Adrenal gland (tissue), 12 donors: ENCODE data around the gene COL25A1. TPM values are rescaled to one million over a fixed set of nuclear protein-coding genes. Genes with fewer than 3 reads are reported as not detected.

Experiments used
- DNase-seq, 7 donors: peaks; one replicate each; pipeline ENCODE4 v3.0.0-alpha.2; 2019 to 2020
- H3K27ac ChIP-seq, 5 donors: fragments of 200-600 bp; sonication (generic) in 4 of 5; 1 replicate in 3 of 5; 2 replicates in 2 of 5; pipeline versions ENCODE4 v1.5.1 to v1.8.0; 2016 to 2020; ENCODE audit warnings: mild to moderate bottlenecking in 1 of 5
- H3K27me3 ChIP-seq: fragments of 200-600 bp; 2 replicates; pipeline ENCODE4 v1.8.0; 2021
- H3K36me3 ChIP-seq, 2 donors: fragments of 200-600 bp; replicated peaks in 1 of 2; 1 replicate in 1 of 2; 2 replicates in 1 of 2; pipeline versions ENCODE4 v1.5.1 to v1.8.0; 2018 to 2022
- H3K4me1 ChIP-seq, 2 donors: fragments of 200-600 bp; replicated peaks in 1 of 2; 1 replicate in 1 of 2; 2 replicates in 1 of 2; pipeline versions ENCODE4 v1.5.1 to v1.8.0; 2018 to 2021
- H3K4me3 ChIP-seq, 4 donors: fragments of 200-600 bp; sonication (generic) in 3 of 4; one replicate each; pipeline ENCODE4 v1.5.1; 2016 to 2018
- H3K9me3 ChIP-seq, 3 donors: fragments of 200-600 bp; sonication (generic) in 1 of 3; replicated peaks in 1 of 3; 1 replicate in 2 of 3; 2 replicates in 1 of 3; pipeline versions ENCODE4 v1.5.1 to v1.8.0; 2016 to 2021
- CTCF ChIP-seq, 6 experiments: fragments of 450-650 bp in 4 of 6; fragments of 200-600 bp in 2 of 6; sonication (generic) in 1 of 6; IDR thresholded peaks; 1 replicate in 5 of 6; 2 replicates in 1 of 6; pipeline versions ENCODE4 v1.5.1 to v1.8.0; 2016 to 2021; ENCODE audit warnings: antibody characterized with exemption in 6 of 6, mild to moderate bottlenecking in 2 of 6, moderate library complexity in 1 of 6
- POLR2A ChIP-seq, 2 donors: fragments of 450-650 bp; IDR thresholded peaks; one replicate each; pipeline ENCODE4 v1.6.1; 2017; ENCODE audit warnings: antibody characterized with exemption in 2 of 2, mild to moderate bottlenecking in 2 of 2, moderate library complexity in 1 of 2
- WGBS, 4 donors: extraction: QIAGEN DNeasy Blood & Tissue Kit in 2 of 4; methylation state at CpG; one replicate each; pipeline versions ENCODE4 v1.1.5 to v1.1.7; 2013 to 2017; 5-methylcytosine and 5-hydroxymethylcytosine counted together
- intact Hi-C, 2 donors: fragments of 100-400 bp; cut with DNase I; formaldehyde crosslinking; loops; one replicate each; pipeline versions ENCODE4 v1.14.1 to v1.15.0; 2022 to 2023
- polyA plus RNA-seq, 3 donors: library from polyadenylated mRNA; stranded (reverse); fragments of 200-250 nt in 2 of 3; fragments of 350-450 nt in 1 of 3; fragmentation: Illumina TruSeq in 1 of 3; extraction: RNeasy Lipid Tissue Mini Kit (QIAGEN cat#74804) in 1 of 3; gene quantifications; one replicate each; pipeline ENCODE4 v1.2.3, GENCODE V29; 2013 to 2014
- total RNA-seq, 9 donors: library from RNA; depleted of rRNA in 4 of 9; stranded (reverse); fragments of >200 nt in 4 of 9; fragments of 120-200 nt in 1 of 9; fragmentation: NEBNext Ultra II Directional in 1 of 9; extraction: Animal tissue kit (Norgen Biotek cat#: 25700) in 1 of 9; gene quantifications; one replicate each; pipeline versions ENCODE4 v1.1.0 to v1.2.4, GENCODE V29; 2013 to 2023
- donor health status: healthy with polysubstance abuse.
- donor health status: Bipolar disorder and iron deficiency.
- donor health status: DM: yes; HTN: yes; CAD: no.
- donor health status: DM: no; HTN: no; CAD: no.
- donor health status: DM: no; HTN: no; CAD: no.
- donor health status: DM: yes; HTN: yes; CAD: no.

Gene COL25A1
- total and polyA plus RNA-seq, 12 donors = 0.05 to 2.1 (median 0.47) TPM

DNA sequence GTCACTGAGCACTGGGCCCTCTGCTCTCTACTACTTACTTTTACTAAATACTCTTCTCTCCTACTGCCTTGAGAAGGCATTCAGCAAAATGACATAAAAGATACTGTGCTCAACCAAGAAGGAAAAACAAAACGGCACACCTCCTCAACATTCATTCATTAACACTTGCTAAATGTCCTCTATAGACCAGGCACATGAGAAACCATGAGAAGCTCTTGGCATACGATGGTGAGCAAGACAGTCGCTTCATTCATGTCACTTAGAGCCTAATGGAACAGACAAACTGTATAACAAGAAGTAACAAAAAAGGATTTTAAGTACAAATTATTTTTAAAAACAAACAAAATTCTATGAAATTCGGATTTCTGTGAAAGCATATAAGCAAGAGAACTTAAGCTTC lies 38.7 kb downstream of the COL25A1 start:
- intact Hi-C loops = no loop called here
- no peak overlapping the region for H3K4me3 ChIP-seq
- no peaks in the 10 kb centered on the region for H3K36me3 ChIP-seq
- no peaks in the 10 kb centered on the region for H3K27me3 ChIP-seq
- H3K27ac ChIP-seq = no peak overlapping the region
- 77 to 84% (median 81%) methylated on average over 4 of the region's 4 CpGs for WGBS, 4 donors
- H3K4me1 ChIP-seq = no peaks in the 10 kb centered on the region
- TF ChIP-seq POLR2A (IDR thresholded peaks at IDR 0.05) = no peak
- no peak for TF ChIP-seq CTCF (IDR thresholded peaks at IDR 0.05)
- no peak for DNase-seq
- H3K9me3 ChIP-seq = no peaks in the 10 kb centered on the region

DNA sequence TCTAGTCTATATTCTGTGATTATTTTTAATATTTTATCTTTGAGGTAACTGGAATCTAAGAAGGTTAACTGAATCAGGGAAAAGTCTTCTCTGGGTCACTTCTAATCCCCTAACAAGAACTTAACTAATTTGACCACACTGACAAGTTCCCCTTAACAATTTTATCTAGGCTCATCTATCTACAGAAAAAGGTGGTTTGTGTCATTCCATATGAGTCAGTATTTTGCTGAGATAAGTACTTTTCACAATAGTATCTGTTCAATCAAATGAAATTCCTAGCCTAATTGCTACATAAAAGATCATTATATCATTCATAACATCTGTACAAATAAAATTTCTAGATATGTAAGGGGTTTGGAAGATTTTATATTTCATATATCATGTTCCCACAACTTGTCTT lies 45.6 kb downstream of the COL25A1 start:
- Histone ChIP-seq H3K4me1 (no peaks in the 10 kb centered on the region), H3K27ac (no peak overlapping the region)

DNA sequence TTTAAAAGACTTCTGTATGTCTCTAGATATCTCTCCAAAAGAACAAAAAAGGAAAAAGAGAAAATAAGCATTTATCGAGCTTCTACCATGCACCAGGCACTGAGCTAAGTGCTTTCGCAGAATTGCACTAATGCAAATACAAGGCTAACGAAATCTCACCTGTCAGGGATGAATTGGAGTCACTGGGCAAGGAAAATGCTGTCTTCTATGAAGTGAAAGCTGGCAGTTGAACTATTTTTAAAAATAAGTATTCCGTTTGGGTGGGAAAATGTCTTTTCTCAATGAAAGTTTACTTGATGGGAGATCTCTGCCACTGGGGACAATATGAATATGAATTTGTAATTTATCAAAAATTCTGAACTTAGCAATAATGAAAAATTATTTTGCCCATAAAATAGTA lies 47.6 kb downstream of the COL25A1 start:
- no peak for TF ChIP-seq POLR2A (IDR thresholded peaks at IDR 0.05)
- TF ChIP-seq CTCF (IDR thresholded peaks at IDR 0.05) = no peak
- WGBS, 4 donors = 82 to 85% (median 84%) methylated on average over 4 of the region's 4 CpGs

More for the DNA sequence above, 45.6 kb downstream of the COL25A1 start:
- Histone ChIP-seq H3K4me3 (no peak overlapping the region), H3K9me3 (no peaks in the 10 kb centered on the region), H3K36me3 (no peaks in the 10 kb centered on the region), H3K27me3 (no peaks in the 10 kb centered on the region)
- intact Hi-C loops = no loop called here
- no peak for TF ChIP-seq CTCF (IDR thresholded peaks at IDR 0.05)
- no peak for TF ChIP-seq POLR2A (IDR thresholded peaks at IDR 0.05)
- DNase-seq = no peak

DNA sequence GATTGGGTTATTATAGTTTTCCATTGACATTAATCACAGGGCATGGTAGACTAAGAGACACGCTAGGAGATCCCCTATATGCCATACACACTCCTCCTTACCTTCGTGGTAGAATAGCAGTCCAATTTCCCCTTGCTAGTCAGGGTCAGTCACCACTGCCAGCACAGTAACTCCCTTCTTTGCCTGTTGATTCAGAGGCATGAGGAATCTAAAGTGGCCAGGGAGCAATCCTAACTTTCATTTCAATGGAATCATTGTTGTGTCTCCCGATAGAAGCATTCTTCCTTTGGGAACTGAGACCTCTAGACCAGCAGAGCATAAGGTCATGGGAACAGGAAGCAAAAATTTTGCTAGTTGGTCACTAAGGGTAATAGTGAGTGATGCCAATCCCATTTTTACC lies 51.1 kb downstream of the COL25A1 start:
- intact Hi-C loops = no loop called here
- WGBS, 4 donors = 64 to 75% (median 69%) methylated on average over 3 of the region's 3 CpGs
- no peaks in the 10 kb centered on the region for H3K27me3 ChIP-seq
- no peaks in the 10 kb centered on the region for H3K36me3 ChIP-seq
- H3K27ac ChIP-seq = no peak overlapping the region
- no peak for DNase-seq
- TF ChIP-seq CTCF (IDR thresholded peaks at IDR 0.05) (no peak), POLR2A (IDR thresholded peaks at IDR 0.05) (no peak)
- H3K4me3 ChIP-seq = no peak overlapping the region
- no peaks in the 10 kb centered on the region for H3K4me1 ChIP-seq
- no peaks in the 10 kb centered on the region for H3K9me3 ChIP-seq

More for the DNA sequence above, 47.6 kb downstream of the COL25A1 start:
- Histone ChIP-seq H3K36me3 (no peaks in the 10 kb centered on the region), H3K27ac (no peak overlapping the region), H3K4me1 (no peaks in the 10 kb centered on the region), H3K9me3 (no peaks in the 10 kb centered on the region), H3K27me3 (no peaks in the 10 kb centered on the region), H3K4me3 (no peak overlapping the region)
- intact Hi-C loops = no loop called here
- no peak for DNase-seq
